Neutrophil (primary cell): ENCODE data around the gene PRIMA1.

Source experiments
- H3K27ac ChIP-seq: fragments of 200-600 bp; sonication (generic); 2 replicates; pipeline ENCODE4 v1.5.1; 2016; ENCODE audit warnings: mild to moderate bottlenecking, moderate library complexity
- H3K27me3 ChIP-seq: fragments of 200-600 bp; sonication (generic); 2 replicates; pipeline ENCODE4 v1.6.0; 2016; ENCODE audit warnings: mild to moderate bottlenecking
- H3K36me3 ChIP-seq: fragments of 200-600 bp; sonication (generic); 2 replicates; pipeline ENCODE4 v1.5.1; 2017
- H3K4me1 ChIP-seq, 2 experiments: fragments of 200-600 bp in 1 of 2; sonication (generic) in 1 of 2; 1 replicate in 1 of 2; 2 replicates in 1 of 2; pipeline versions ENCODE4 v1.5.1 to v1.6.1; 2013 to 2016; ENCODE audit warnings: low read depth in 1 of 2, low read length in 1 of 2, mild to moderate bottlenecking in 1 of 2, moderate library complexity in 1 of 2; ENCODE audit not compliant: control insufficient read depth in 1 of 2, insufficient read depth in 1 of 2
- H3K4me3 ChIP-seq, 2 experiments: fragments of 200-600 bp in 1 of 2; sonication (generic) in 1 of 2; 1 replicate in 1 of 2; 2 replicates in 1 of 2; pipeline ENCODE4 v1.5.1; 2013 to 2016; ENCODE audit warnings: low read depth in 1 of 2, low read length in 1 of 2, mild to moderate bottlenecking in 1 of 2, moderate library complexity in 1 of 2
- H3K9me3 ChIP-seq: fragments of 200-600 bp; sonication (generic); 2 replicates; pipeline ENCODE4 v1.5.1; 2016
- CTCF ChIP-seq: fragments of 200-600 bp; sonication (generic); IDR thresholded peaks from 2 replicates; pipeline ENCODE4 v1.5.1; 2016; ENCODE audit warnings: antibody characterized with exemption

PRIMA1 gene

DNA sequence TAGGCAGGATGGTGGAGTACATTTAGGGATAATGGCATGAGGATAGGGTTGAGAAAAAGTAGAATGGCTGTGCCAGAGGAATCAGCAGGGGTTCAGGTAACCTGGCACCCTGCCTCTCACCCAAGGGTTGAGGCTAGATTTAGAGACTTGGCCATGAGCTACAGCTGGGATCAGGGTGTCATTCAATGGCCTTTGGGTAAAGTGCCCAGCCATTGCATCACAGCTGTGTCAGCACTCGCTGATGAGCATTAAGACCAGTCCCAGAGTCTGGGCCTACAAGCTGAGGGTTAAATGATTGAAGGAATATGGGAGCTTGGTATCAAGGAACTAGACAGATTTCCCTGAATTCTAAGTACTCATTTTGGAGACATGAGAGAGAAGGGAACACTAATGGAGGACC, 113.9 kb downstream of the PRIMA1 start:
- Histone ChIP-seq H3K9me3 (no peaks in the 10 kb centered on the region), H3K27me3 (no peaks in the 10 kb centered on the region), H3K4me3 (no peak overlapping the region), H3K36me3 (no peaks in the 10 kb centered on the region), H3K27ac (no peak overlapping the region), H3K4me1 (no peaks in the 10 kb centered on the region)
- no peak for TF ChIP-seq CTCF

GRCh38 chr14:93669632-93670031, 118.7 kb downstream of the PRIMA1 start:
- no peaks in the 10 kb centered on the region for H3K4me1 ChIP-seq
- H3K9me3 ChIP-seq = peaks cover 2% of the 10 kb centered on the region
- no peaks in the 10 kb centered on the region for H3K36me3 ChIP-seq
- H3K27ac ChIP-seq = no peak overlapping the region
- no peaks in the 10 kb centered on the region for H3K27me3 ChIP-seq
- no peak overlapping the region for H3K4me3 ChIP-seq
- TF ChIP-seq CTCF = no peak
